Occipital lobe (tissue), 2 donors: ENCODE measurements around the gene RAD51B. TPM values are rescaled to one million over a fixed set of nuclear protein-coding genes. Genes with fewer than 3 reads are reported as not detected.

Experiments
- DNase-seq: peaks from one replicate; lab custom pipeline; 2025; lab: John Stamatoyannopoulos, UW
- total RNA-seq: library from RNA; depleted of rRNA; stranded (reverse); fragments of >200 nt; gene quantifications from one replicate; pipeline ENCODE4 v1.2.3, GENCODE V29; 2014

RAD51B gene
- total RNA-seq, 1 donor from 2014 or later = 9.8 TPM

GRCh38 chr14:68712703-68713370 lies 893.3 kb downstream of the RAD51B start:
- no peak for DNase-seq

- DNase-seq = no peak
Measured at GRCh38 chr14:68713782-68714181, 894.2 kb downstream of the RAD51B start.

- DNase-seq = no peak
Measured at GRCh38 chr14:68714991-68715924, 895.7 kb downstream of the RAD51B start.

GRCh38 chr14:68716698-68717097 lies 897.1 kb downstream of the RAD51B start:
- DNase-seq = no peak

GRCh38 chr14:68718023-68718990 lies 898.7 kb downstream of the RAD51B start:
- DNase-seq = no peak

- DNase-seq = no peak
Measured at GRCh38 chr14:68719634-68720384, 900.2 kb downstream of the RAD51B start.

- no peak for DNase-seq
Measured at GRCh38 chr14:68722186-68722585, 902.6 kb downstream of the RAD51B start.

GRCh38 chr14:68722968-68723566 lies 903.5 kb downstream of the RAD51B start:
- no peak for DNase-seq

- no peak for DNase-seq
Measured at GRCh38 chr14:68723808-68724268, 904.3 kb downstream of the RAD51B start.

GRCh38 chr14:68724914-68725313 lies 905.3 kb downstream of the RAD51B start:
- no peak for DNase-seq

GRCh38 chr14:68726093-68726695 lies 906.6 kb downstream of the RAD51B start:
- no peak for DNase-seq

- DNase-seq = no peak
Measured at GRCh38 chr14:68727315-68728047, 907.9 kb downstream of the RAD51B start.

GRCh38 chr14:68728342-68729106 lies 908.9 kb downstream of the RAD51B start:
- no peak for DNase-seq

- DNase-seq = no peak
Measured at GRCh38 chr14:68729556-68729955, 910.0 kb downstream of the RAD51B start.

- DNase-seq = no peak
Measured at GRCh38 chr14:68730348-68730747, 910.8 kb downstream of the RAD51B start.

GRCh38 chr14:68730811-68731425 lies 911.3 kb downstream of the RAD51B start:
- no peak for DNase-seq

GRCh38 chr14:68733086-68733914 lies 913.7 kb downstream of the RAD51B start:
- DNase-seq = no peak
